ENCODE measurements around the gene GPR183.

Gene GPR183

GRCh38 chr13:99310382-99311031 lies 3.3 kb upstream of the GPR183 start:
- no peak for DNase-seq

GRCh38 chr13:99308471-99309087 lies 1.4 kb upstream of the GPR183 start:
- DNase-seq, result no peak

GRCh38 chr13:99307648-99308339 lies 595 bp upstream of the GPR183 start:
- DNase-seq, result no peak

GRCh38 chr13:99305566-99305965 lies 1.6 kb downstream of the GPR183 start:
- DNase-seq, result no peak

- no peak for DNase-seq
Measured at GRCh38 chr13:99305158-99305557, 2.0 kb downstream of the GPR183 start.

GRCh38 chr13:99304541-99304940 lies 2.7 kb downstream of the GPR183 start:
- no peak for DNase-seq

GRCh38 chr13:99303863-99304521 lies 3.2 kb downstream of the GPR183 start:
- peak; percentile 17 for DNase-seq

GRCh38 chr13:99302637-99303505 lies 4.3 kb downstream of the GPR183 start:
- DNase-seq, result no peak

- no peak for DNase-seq
Measured at GRCh38 chr13:99301913-99302636, 5.1 kb downstream of the GPR183 start.

- no peak for DNase-seq
Measured at GRCh38 chr13:99301056-99301838, 6.0 kb downstream of the GPR183 start.

GRCh38 chr13:99299920-99300341 lies 7.3 kb downstream of the GPR183 start:
- no peak for DNase-seq

GRCh38 chr13:99299256-99299919 lies 7.8 kb downstream of the GPR183 start:
- DNase-seq, result no peak

- DNase-seq, result no peak
Measured at GRCh38 chr13:99298056-99298455, 9.1 kb downstream of the GPR183 start.

- DNase-seq, result no peak
Measured at GRCh38 chr13:99297331-99297730, 9.9 kb downstream of the GPR183 start.

GRCh38 chr13:99296398-99296797 lies 10.8 kb downstream of the GPR183 start:
- no peak for DNase-seq

GRCh38 chr13:99295488-99296252 lies 11.5 kb downstream of the GPR183 start:
- no peak for DNase-seq

GRCh38 chr13:99294958-99295357 lies 12.2 kb downstream of the GPR183 start:
- no peak for DNase-seq

GRCh38 chr13:99294198-99294597 lies 13.0 kb downstream of the GPR183 start:
- DNase-seq, result no peak

- DNase-seq, result no peak
Measured at GRCh38 chr13:99293178-99293577, 14.0 kb downstream of the GPR183 start.

GRCh38 chr13:99290894-99291293 lies 16.3 kb downstream of the GPR183 start:
- no peak for DNase-seq

Measured in SIG-M5 (cell line).